D721Med (cell line): Measurements from ENCODE around the gene NCK2.

Experiments used
- DNase-seq: peaks from one replicate; pipeline ENCODE4 v3.0.0; 2011; ENCODE audit warnings: low spot score; ENCODE audit not compliant: insufficient read length
- FAIRE-seq: peaks from 2 replicates; lab custom pipeline; 2011; peaks lifted over from hg19 to GRCh38; lab: Jason Lieb, UNC
- TF ChIP-seq, protein P1 (sequence below): IDR thresholded peaks from 2 replicates; pipeline ENCODE4 v1.5.1; 2012; ENCODE audit warnings: mild to moderate bottlenecking, control low read depth; ENCODE audit not compliant: insufficient read depth; ENCODE audit errors: missing control alignments

NCK2 gene

DNA sequence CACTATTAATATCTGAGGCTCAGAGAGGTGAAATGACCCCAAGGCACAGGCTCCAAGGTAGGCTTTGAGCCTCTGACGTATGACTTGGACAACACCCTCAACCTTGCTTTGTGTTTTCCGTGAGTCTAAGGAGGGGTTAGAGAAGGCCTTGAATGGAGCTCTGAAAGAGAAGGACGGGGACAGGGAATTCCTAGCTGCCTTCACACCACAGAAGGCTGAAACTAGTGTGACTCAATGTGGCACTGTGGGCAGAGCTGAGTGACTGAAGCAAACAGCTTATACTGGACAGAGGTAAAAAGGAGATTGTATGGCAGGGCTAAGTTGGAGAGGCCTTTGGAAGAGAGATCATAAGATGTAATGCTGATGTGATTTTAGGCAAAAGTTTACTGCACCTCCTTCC is 3.5 kb upstream of the NCK2 start:
- DNase-seq (no peak), FAIRE-seq (no peak)
- TF ChIP-seq, protein P1, sequence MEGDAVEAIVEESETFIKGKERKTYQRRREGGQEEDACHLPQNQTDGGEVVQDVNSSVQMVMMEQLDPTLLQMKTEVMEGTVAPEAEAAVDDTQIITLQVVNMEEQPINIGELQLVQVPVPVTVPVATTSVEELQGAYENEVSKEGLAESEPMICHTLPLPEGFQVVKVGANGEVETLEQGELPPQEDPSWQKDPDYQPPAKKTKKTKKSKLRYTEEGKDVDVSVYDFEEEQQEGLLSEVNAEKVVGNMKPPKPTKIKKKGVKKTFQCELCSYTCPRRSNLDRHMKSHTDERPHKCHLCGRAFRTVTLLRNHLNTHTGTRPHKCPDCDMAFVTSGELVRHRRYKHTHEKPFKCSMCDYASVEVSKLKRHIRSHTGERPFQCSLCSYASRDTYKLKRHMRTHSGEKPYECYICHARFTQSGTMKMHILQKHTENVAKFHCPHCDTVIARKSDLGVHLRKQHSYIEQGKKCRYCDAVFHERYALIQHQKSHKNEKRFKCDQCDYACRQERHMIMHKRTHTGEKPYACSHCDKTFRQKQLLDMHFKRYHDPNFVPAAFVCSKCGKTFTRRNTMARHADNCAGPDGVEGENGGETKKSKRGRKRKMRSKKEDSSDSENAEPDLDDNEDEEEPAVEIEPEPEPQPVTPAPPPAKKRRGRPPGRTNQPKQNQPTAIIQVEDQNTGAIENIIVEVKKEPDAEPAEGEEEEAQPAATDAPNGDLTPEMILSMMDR = no peak

DNA sequence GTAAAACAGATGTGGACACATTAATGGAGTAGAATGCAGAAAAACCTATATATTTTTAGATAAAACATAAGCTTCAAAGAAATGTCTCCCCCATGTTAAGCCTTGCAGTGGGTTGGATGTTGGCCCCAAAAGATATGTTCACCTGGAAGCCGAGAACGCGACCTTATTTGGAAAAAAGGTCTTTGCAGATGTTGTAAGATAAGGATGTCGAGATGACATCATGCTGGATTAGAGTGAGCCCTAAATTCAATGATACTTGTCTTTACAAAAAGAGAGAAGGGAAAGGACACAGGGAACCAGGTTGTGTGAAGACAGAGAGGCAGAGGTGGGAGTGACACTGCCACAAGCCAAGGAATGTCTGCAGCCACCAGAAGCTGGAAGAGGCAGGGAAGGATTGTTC is 3.1 kb upstream of the NCK2 start:
- FAIRE-seq (no peak), DNase-seq (no peak)
- TF ChIP-seq, protein P1 = no peak

DNA sequence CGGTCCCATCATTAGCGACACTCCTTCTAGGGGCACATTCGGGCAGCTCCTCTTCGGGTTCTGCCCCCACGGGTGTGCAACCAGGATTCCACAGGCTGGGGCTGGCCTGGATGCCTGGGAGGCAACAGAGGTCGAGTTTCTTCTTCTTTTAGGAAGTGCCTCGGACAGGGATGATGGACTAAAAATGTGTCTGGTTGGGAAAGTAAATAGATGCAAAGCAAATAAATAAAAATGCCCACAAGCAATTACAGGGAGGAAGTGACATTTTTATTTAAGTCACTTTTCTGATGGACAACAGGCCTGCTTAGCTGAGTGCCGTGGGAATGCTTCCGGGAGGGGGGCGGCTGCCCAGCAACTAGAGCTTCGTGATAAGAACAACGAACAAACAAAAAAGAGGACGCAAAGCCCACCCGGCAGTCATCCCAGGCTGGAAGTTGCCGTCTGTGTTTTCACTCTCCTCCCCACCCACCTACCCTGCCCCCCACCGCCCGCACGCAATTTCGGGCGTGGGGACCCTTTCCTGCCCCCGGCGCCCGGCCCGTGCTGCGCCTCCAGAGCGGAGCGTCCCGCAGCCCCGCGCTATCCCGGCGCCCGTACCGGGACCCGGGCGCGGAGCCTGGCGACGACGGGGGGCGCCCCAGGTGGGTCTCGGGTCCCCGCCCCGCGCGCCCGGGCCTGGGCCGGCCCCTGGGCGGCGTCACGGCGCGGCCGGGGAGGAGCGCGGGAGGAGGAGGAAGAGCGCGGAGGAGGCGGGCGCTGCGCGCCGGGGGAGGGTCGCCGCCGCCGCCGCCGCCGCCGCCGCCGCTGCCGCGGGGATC is 412 bp upstream of the NCK2 start:
- DNase-seq (peak; percentile 52), FAIRE-seq (no peak)
- TF ChIP-seq, protein P1 = no peak

DNA sequence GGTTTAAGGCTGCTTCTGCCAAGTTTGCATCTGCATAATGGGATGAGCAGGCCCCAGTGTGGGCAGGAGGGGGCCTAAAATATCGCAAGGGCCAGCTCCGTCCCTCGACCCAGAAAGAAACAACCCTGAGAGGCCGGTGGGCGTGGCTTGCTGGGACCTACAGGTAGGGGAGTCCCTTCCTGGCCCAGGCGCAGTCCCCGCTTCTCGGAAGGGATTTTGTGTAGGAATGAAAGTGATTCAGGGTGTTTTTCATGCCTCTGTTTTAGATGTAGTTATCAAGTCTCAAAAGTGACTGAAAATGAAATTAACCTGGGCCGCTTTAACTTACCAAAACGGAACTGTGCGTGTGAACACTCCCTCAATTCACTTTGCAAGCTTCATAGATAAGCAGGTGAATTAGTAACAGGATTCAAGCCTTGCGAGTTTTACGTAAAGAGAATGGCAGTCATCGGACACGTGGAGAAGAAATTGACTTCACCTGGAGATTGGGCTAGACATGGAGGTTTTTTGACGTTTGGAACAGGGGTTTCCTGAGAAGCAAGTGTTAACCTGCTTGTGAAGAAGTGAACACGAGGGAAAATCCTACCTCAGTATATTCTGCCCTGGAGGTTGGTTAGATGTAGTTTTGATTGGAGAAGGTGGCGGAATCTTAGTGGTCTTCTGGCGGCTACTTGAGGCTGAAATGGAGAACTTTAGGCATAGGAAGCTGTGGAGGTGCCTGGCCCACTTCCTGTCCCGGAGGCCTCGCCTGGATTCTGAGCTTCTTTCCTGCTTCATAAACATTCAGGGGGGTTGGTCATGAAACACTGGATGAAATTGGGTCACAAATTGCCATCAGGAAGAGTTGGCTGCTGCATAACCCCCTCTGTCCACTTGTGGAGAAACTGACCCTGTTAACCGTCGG is 1.7 kb downstream of the NCK2 start:
- TF ChIP-seq, protein P1 = no peak
- FAIRE-seq = no peak
- DNase-seq = no peak

DNA sequence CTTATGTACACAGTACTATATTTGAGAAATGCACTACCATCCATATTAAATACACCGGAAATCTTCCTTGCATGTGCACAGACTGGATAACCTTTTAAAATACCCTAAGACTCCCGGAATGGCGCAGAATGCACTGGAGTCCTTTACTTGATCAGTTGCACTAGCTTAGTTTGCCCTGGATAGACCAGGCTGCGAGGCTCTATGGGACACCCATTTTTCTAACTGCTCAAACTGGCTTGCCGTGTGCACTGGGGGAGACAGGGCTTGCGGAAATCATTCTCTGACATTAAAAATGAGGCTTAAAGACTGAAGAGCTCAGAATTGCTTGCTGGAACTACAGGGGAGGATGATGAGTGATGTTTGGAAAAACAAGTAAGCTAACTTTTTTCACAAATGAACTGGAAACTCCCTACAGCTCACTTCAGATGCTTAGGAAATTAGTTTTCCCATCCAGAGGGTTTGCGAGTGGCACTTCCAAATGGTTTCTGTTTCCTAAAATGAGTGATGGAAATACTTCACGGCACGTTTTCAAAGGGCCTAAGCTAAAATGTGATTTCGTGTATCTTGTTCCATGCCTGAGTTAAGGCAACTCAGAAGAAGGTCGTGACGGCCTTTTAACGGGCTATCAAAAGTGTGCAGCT is 2.7 kb downstream of the NCK2 start:
- no peak for FAIRE-seq
- TF ChIP-seq, protein P1 = no peak
- DNase-seq = no peak

DNA sequence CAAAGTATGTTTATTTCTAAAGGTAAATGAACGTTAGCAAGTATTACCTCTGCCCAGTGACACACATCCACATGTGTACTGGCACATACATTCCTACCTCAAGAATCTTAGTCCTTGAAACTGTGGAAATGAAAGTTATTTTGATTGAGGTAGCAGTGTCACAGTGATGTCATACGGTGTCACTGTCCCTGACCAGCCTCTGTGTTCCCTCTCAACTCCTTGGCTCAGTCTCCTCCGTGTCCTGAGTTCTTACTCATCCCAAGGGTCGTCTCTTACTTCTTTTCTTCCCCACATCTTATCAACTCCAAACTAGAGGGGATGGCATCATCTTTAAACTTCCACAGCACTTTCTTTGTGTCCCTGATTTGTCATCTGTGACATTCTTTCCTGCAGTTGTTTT is 3.3 kb downstream of the NCK2 start:
- DNase-seq (no peak), FAIRE-seq (no peak)
- TF ChIP-seq, protein P1 = no peak
